GM12878 (cell line): ENCODE data around the gene VEPH1. TPM values are rescaled to one million over a fixed set of nuclear protein-coding genes. Genes with fewer than 3 reads are reported as not detected.

Experiments used
- ATAC-seq: fragments of 200-7000 bp; cut with Tn5 transposase; 3 replicates; pipeline ENCODE4 v1.9.1; 2020; ENCODE audit warnings: mild to moderate bottlenecking, moderate library complexity
- BruUV-seq: library from RNA; stranded (reverse); fragments of 400-500 nt; replicated peaks from 2 replicates; lab custom pipeline; 2021; lab: Mats Ljungman, UMichigan
- CTCF ChIA-PET: fragments of 300-600 bp; sonication (Branson Sonifier 250); formaldehyde crosslinking; extraction: SDS; loops from one replicate; lab custom pipeline; 2021; ENCODE audit warnings: inconsistent platforms; lab: Yijun Ruan, JAX
- POLR2A ChIA-PET: fragments of 350-600 bp; formaldehyde crosslinking; extraction: SDS; loops from one replicate; lab custom pipeline; 2021; ENCODE audit warnings: inconsistent platforms; lab: Charles Lee
- RAD21 ChIA-PET: fragments of 300-600 bp; sonication (Branson Sonifier 250); formaldehyde crosslinking; loops from one replicate; lab custom pipeline; 2023; ENCODE audit warnings: antibody characterized with exemption; ENCODE audit not compliant: unreplicated experiment; lab: Charles Lee
- SMC1A ChIA-PET: fragments of 300-600 bp; sonication (Branson Sonifier 250); formaldehyde crosslinking; loops from one replicate; lab custom pipeline; 2023; ENCODE audit not compliant: unreplicated experiment, uncharacterized antibody; lab: Charles Lee
- DNase-seq: peaks from one replicate; pipeline ENCODE4 v3.0.0-alpha.2; 2011; ENCODE audit warnings: low read depth, low spot score
- FAIRE-seq: peaks from 3 replicates; lab custom pipeline; 2011; peaks lifted over from hg19 to GRCh38; lab: Jason Lieb, UNC
- H2AFZ ChIP-seq: 2 replicates; pipeline ENCODE4 v1.6.0; 2011; ENCODE audit warnings: low read depth, low read length, control low read depth; ENCODE audit not compliant: control insufficient read depth
- H3K27ac ChIP-seq: 2 replicates; pipeline ENCODE4 v1.5.1; 2011; ENCODE audit warnings: control low read depth; ENCODE audit not compliant: control insufficient read depth, insufficient read depth
- H3K27me3 ChIP-seq, 2 experiments: replicated peaks in 1 of 2; 2 replicates each; pipeline versions ENCODE4 v1.6.0 to v1.6.1; 2011; ENCODE audit warnings: low read length in 1 of 2; ENCODE audit not compliant: control insufficient read depth in 2 of 2, insufficient read depth in 2 of 2
- H3K36me3 ChIP-seq, 2 experiments: 2 replicates each; pipeline ENCODE4 v1.5.1; 2011; ENCODE audit warnings: low read length in 1 of 2; ENCODE audit not compliant: control insufficient read depth in 2 of 2, insufficient read depth in 2 of 2
- H3K4me1 ChIP-seq: 2 replicates; pipeline ENCODE4 v1.6.1; 2011; ENCODE audit warnings: mild to moderate bottlenecking, low read length, moderate library complexity, mixed read lengths; ENCODE audit not compliant: control insufficient read depth, insufficient read depth
- H3K4me2 ChIP-seq: 2 replicates; pipeline ENCODE4 v1.6.0; 2011; ENCODE audit warnings: control low read depth; ENCODE audit not compliant: control insufficient read depth, insufficient read depth
- H3K4me3 ChIP-seq: fragments of 200-600 bp; sonication (generic); 2 replicates; pipeline ENCODE4 v1.5.1; 2016
- H3K79me2 ChIP-seq: 2 replicates; pipeline ENCODE4 v1.6.0; 2011; ENCODE audit warnings: low read length; ENCODE audit not compliant: control insufficient read depth, insufficient read depth
- H3K9ac ChIP-seq: 2 replicates; pipeline ENCODE4 v1.8.0; 2011; ENCODE audit warnings: low read length, control low read depth, mixed read lengths; ENCODE audit not compliant: control insufficient read depth, insufficient read depth
- H3K9me3 ChIP-seq: replicated peaks from 3 replicates; pipeline ENCODE4 v1.5.1; 2011; ENCODE audit warnings: mild to moderate bottlenecking, low read length; ENCODE audit not compliant: control insufficient read depth, insufficient read depth
- H4K20me1 ChIP-seq: 2 replicates; pipeline ENCODE4 v1.6.0; 2011; ENCODE audit not compliant: control insufficient read depth, insufficient read depth
- BMI1 ChIP-seq: fragments of 450-650 bp; IDR thresholded peaks from 2 replicates; pipeline ENCODE4 v1.6.1; 2016; ENCODE audit warnings: mild to moderate bottlenecking, moderate library complexity, borderline replicate concordance
- BRCA1 ChIP-seq: IDR thresholded peaks from 2 replicates; pipeline ENCODE4 v1.6.1; 2011; ENCODE audit warnings: low read depth, low read length, improper control_type of control experiment
- CBFB ChIP-seq: IDR thresholded peaks from 2 replicates; pipeline ENCODE4 v1.6.1; 2016; ENCODE audit warnings: antibody characterized with exemption, low read depth
- EGR1 ChIP-seq, 2 experiments: IDR thresholded peaks; 1 replicate in 1 of 2; 2 replicates in 1 of 2; pipeline ENCODE4 v1.6.1; 2011 to 2012; ENCODE audit warnings: low read depth in 2 of 2, low read length in 2 of 2, borderline replicate concordance in 1 of 2, mild to moderate bottlenecking in 1 of 2, moderate library complexity in 1 of 2
- FOXM1 ChIP-seq: IDR thresholded peaks from 2 replicates; pipeline ENCODE4 v1.6.1; 2012; ENCODE audit warnings: low read depth, mild to moderate bottlenecking, inconsistent platforms, low read length, moderate library complexity
- HDAC6 ChIP-seq: fragments of 200-600 bp; sonication (generic); IDR thresholded peaks from one replicate; pipeline ENCODE4 v1.8.0; 2017; ENCODE audit warnings: antibody characterized with exemption; ENCODE audit not compliant: unreplicated experiment
- NFIC ChIP-seq: IDR thresholded peaks from 2 replicates; pipeline ENCODE4 v1.6.1; 2012; ENCODE audit warnings: low read depth, mild to moderate bottlenecking, inconsistent platforms, low read length, moderate library complexity
- NFXL1 ChIP-seq: fragments of 450-650 bp; IDR thresholded peaks from 2 replicates; pipeline ENCODE4 v1.6.1; 2017; ENCODE audit warnings: antibody characterized with exemption, mild to moderate bottlenecking, borderline replicate concordance
- NR2F1 ChIP-seq: fragments of 450-650 bp; conservative IDR thresholded peaks from 2 replicates; pipeline ENCODE4 v1.6.1; 2017; ENCODE audit warnings: mild to moderate bottlenecking
- PAX5 ChIP-seq: IDR thresholded peaks from 2 replicates; pipeline ENCODE4 v1.6.1; 2011; ENCODE audit warnings: low read depth, low read length, borderline replicate concordance
- RAD51 ChIP-seq: fragments of 450-650 bp; IDR thresholded peaks from 2 replicates; pipeline ENCODE4 v1.6.1; 2016; ENCODE audit warnings: moderate library complexity, mild to moderate bottlenecking, inconsistent platforms
- SIN3A ChIP-seq: IDR thresholded peaks from 2 replicates; pipeline ENCODE4 v1.6.1; 2012; ENCODE audit warnings: low read depth, low read length, improper control_type of control experiment
- SIX5 ChIP-seq: IDR thresholded peaks from 2 replicates; pipeline ENCODE4 v1.6.1; 2011; ENCODE audit warnings: mild to moderate bottlenecking, low read depth, low read length, moderate library complexity; ENCODE audit not compliant: severe bottlenecking
- SMAD1 ChIP-seq: fragments of 450-650 bp; IDR thresholded peaks from 2 replicates; pipeline ENCODE4 v1.6.1; 2018; ENCODE audit warnings: mild to moderate bottlenecking, low read depth; ENCODE audit not compliant: partially characterized antibody
- SRF ChIP-seq, 2 experiments: IDR thresholded peaks; 2 replicates each; pipeline ENCODE4 v1.6.1; 2011; ENCODE audit warnings: low read depth in 2 of 2, low read length in 2 of 2, mild to moderate bottlenecking in 1 of 2, moderate library complexity in 1 of 2
- TARDBP ChIP-seq: IDR thresholded peaks from 2 replicates; pipeline ENCODE4 v1.6.1; 2016; ENCODE audit warnings: borderline replicate concordance
- TBL1XR1 ChIP-seq: IDR thresholded peaks from 2 replicates; pipeline ENCODE4 v1.6.1; 2012; ENCODE audit warnings: low read depth, low read length, improper control_type of control experiment
- YBX1 ChIP-seq: fragments of 450-650 bp; IDR thresholded peaks from 2 replicates; pipeline ENCODE4 v1.6.1; 2016; ENCODE audit warnings: antibody characterized with exemption
- WGBS: methylation state at CpG from one replicate; pipeline ENCODE4 v1.1.6; 2016; ENCODE audit warnings: low lambda C conversion rate; ENCODE audit not compliant: insufficient replicate concordance, insufficient coverage; ENCODE audit errors: missing lambda C conversion rate; 5-methylcytosine and 5-hydroxymethylcytosine counted together
- in situ Hi-C: fragments of 300-500 bp; cut with MboI; formaldehyde crosslinking; loops from 9 replicates; pipeline ENCODE4 v1.14.3; 2018; ENCODE audit warnings: mixed read lengths
- intact Hi-C: fragments of 100-400 bp; cut with micrococcal nuclease; formaldehyde crosslinking; loops from one replicate; pipeline ENCODE4 v1.14.2; 2022; ENCODE audit not compliant: unreplicated experiment
- polyA plus RNA-seq, 11 experiments: library from polyadenylated mRNA; depleted of rRNA in 4 of 11; unstranded in 6 of 11; stranded (reverse) in 5 of 11; fragments of >200 nt; fragmentation: Nextera tagmentation in 4 of 11; fragmentation: Illumina TruSeq in 1 of 11; extraction: Ambion mirVana in 4 of 11; extraction: Trizol in 1 of 11; gene quantifications; 1 replicate in 1 of 11; 2 replicates in 10 of 11; pipeline versions ENCODE4 v1.2.1 to v1.2.3, GENCODE V29; 2011 to 2016; ENCODE audit warnings: inconsistent platforms in 2 of 11, missing spikeins in 2 of 11, low read depth in 1 of 11
- total RNA-seq, 4 experiments: library from RNA; depleted of rRNA in 3 of 4; stranded (reverse); fragments of >200 nt in 3 of 4; fragmentation: Illumina TruSeq in 1 of 4; extraction: Trizol in 1 of 4; gene quantifications; 2 replicates each; pipeline versions ENCODE4 v1.2.1 to v1.2.3, GENCODE V29; 2013 to 2021
- TF ChIP-seq, protein P1 (sequence below): IDR thresholded peaks from 2 replicates; pipeline ENCODE4 v1.6.1; 2011; ENCODE audit warnings: low read depth, low read length, improper control_type of control experiment, borderline replicate concordance
- TF ChIP-seq, protein P2 (sequence below): fragments of 150-350 bp; IDR thresholded peaks from 2 replicates; pipeline ENCODE4 v1.6.1; 2016; ENCODE audit warnings: low read depth, low read length

VEPH1 gene
- total and polyA plus RNA-seq, 10 of the 15 experiments (the other 5 are each of a cell fraction or from before 2014, with no cell fraction given) = 0.04 to 0.26 (median 0.17) TPM; not detected in 7

GRCh38 chr3:157354722-157355121 is 148.5 kb downstream of the VEPH1 start (continued):
- TF ChIP-seq SIX5 = no peak
- no peak for TF ChIP-seq BMI1
- no peak for TF ChIP-seq RAD51
- TF ChIP-seq NFIC = no peak
- TF ChIP-seq SRF (IDR thresholded peaks at IDR 0.05; ENCODE audit: low read depth in 2 of 2, low read length in 2 of 2) = no peak

- H3K4me3 ChIP-seq = no peak overlapping the region
- no peaks in the 10 kb centered on the region for H4K20me1 ChIP-seq
- RAD21 ChIA-PET = no interaction called here
- no peaks in the 10 kb centered on the region for H3K9me3 ChIP-seq
- DNase-seq (no peak), ATAC-seq (no peak), FAIRE-seq (no peak)
- WGBS = 79% methylated on average over 1 of the region's 1 CpG
- no peaks in the 10 kb centered on the region for H3K79me2 ChIP-seq
- intact Hi-C loops = loop anchor here (10.0 kb wide), 1 partner anchor 141 kb away; no protein-coding TSS in a partner anchor
- H3K27me3 ChIP-seq = no peaks in the 10 kb centered on the region; a peak in 2 of 4 replicates
- no peaks in the 10 kb centered on the region for H3K36me3 ChIP-seq
- no peaks in the 10 kb centered on the region for H3K4me1 ChIP-seq
- H3K4me2 ChIP-seq = no peak overlapping the region
- in situ Hi-C loops = no loop called here
- CTCF ChIA-PET = interaction anchor here (2.1 kb wide), 1 partner anchor 10 kb away, joined by 7 read pairs; no protein-coding TSS in a partner anchor
- no peak overlapping the region for H3K27ac ChIP-seq
- H2AFZ ChIP-seq = no peak overlapping the region
- BruUV-seq = no TSS peak
- H3K9ac ChIP-seq = no peak overlapping the region
- POLR2A ChIA-PET = no interaction called here
- SMC1A ChIA-PET = no interaction called here
- TF ChIP-seq SIN3A = no peak
- TF ChIP-seq TBL1XR1 = no peak
- no peak for TF ChIP-seq FOXM1
- TF ChIP-seq EGR1 (IDR thresholded peaks at IDR 0.05; ENCODE audit: borderline replicate concordance in 1 of 2, low read depth in 2 of 2, low read length in 2 of 2) = no peak
- no peak for TF ChIP-seq BRCA1
- no peak for TF ChIP-seq HDAC6
- TF ChIP-seq YBX1 = no peak
- TF ChIP-seq TARDBP = no peak
- TF ChIP-seq, protein P1, sequence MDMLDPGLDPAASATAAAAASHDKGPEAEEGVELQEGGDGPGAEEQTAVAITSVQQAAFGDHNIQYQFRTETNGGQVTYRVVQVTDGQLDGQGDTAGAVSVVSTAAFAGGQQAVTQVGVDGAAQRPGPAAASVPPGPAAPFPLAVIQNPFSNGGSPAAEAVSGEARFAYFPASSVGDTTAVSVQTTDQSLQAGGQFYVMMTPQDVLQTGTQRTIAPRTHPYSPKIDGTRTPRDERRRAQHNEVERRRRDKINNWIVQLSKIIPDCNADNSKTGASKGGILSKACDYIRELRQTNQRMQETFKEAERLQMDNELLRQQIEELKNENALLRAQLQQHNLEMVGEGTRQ = no peak
- TF ChIP-seq, protein P2, sequence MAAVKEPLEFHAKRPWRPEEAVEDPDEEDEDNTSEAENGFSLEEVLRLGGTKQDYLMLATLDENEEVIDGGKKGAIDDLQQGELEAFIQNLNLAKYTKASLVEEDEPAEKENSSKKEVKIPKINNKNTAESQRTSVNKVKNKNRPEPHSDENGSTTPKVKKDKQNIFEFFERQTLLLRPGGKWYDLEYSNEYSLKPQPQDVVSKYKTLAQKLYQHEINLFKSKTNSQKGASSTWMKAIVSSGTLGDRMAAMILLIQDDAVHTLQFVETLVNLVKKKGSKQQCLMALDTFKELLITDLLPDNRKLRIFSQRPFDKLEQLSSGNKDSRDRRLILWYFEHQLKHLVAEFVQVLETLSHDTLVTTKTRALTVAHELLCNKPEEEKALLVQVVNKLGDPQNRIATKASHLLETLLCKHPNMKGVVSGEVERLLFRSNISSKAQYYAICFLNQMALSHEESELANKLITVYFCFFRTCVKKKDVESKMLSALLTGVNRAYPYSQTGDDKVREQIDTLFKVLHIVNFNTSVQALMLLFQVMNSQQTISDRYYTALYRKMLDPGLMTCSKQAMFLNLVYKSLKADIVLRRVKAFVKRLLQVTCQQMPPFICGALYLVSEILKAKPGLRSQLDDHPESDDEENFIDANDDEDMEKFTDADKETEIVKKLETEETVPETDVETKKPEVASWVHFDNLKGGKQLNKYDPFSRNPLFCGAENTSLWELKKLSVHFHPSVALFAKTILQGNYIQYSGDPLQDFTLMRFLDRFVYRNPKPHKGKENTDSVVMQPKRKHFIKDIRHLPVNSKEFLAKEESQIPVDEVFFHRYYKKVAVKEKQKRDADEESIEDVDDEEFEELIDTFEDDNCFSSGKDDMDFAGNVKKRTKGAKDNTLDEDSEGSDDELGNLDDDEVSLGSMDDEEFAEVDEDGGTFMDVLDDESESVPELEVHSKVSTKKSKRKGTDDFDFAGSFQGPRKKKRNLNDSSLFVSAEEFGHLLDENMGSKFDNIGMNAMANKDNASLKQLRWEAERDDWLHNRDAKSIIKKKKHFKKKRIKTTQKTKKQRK = no peak
- TF ChIP-seq NR2F1 = no peak
- no peak for TF ChIP-seq NFXL1
- TF ChIP-seq PAX5 = no peak
- TF ChIP-seq SMAD1 = no peak
- TF ChIP-seq CBFB = no peak
Measured at GRCh38 chr3:157354254-157354653, 149.0 kb downstream of the VEPH1 start.
